Gastrocnemius medialis (tissue), 4 donors: ENCODE measurements around the gene SPON1. TPM values are rescaled to one million over a fixed set of nuclear protein-coding genes. Genes with fewer than 3 reads are reported as not detected.

Experiments
- ATAC-seq, 2 donors: fragments of 150-250 bp; one replicate each; pipeline ENCODE4 v1.9.1; 2016
- DNase-seq, 2 donors: peaks; one replicate each; pipeline ENCODE4 v3.0.0-alpha.2; 2019
- H3K27ac ChIP-seq, 4 donors: fragments of 200-600 bp; sonication (generic); 1 replicate in 1 of 4; 2 replicates in 3 of 4; pipeline ENCODE4 v1.5.1; 2016 to 2018; ENCODE audit warnings: mild to moderate bottlenecking in 2 of 4, moderate library complexity in 1 of 4
- H3K27me3 ChIP-seq, 3 donors: fragments of 200-600 bp; sonication (generic) in 2 of 3; 1 replicate in 1 of 3; 2 replicates in 2 of 3; pipeline versions ENCODE4 v1.5.1 to v1.6.0; 2016 to 2019; ENCODE audit warnings: mild to moderate bottlenecking in 1 of 3, moderate library complexity in 1 of 3
- H3K36me3 ChIP-seq, 2 donors: fragments of 200-600 bp; sonication (generic) in 1 of 2; one replicate each; pipeline ENCODE4 v1.5.1; 2017 to 2018
- H3K4me1 ChIP-seq, 2 donors: fragments of 200-600 bp; sonication (generic) in 1 of 2; one replicate each; pipeline ENCODE4 v1.5.1; 2016 to 2017; ENCODE audit warnings: mild to moderate bottlenecking in 2 of 2
- H3K4me3 ChIP-seq, 4 donors: fragments of 200-600 bp; sonication (generic) in 3 of 4; 1 replicate in 1 of 4; 2 replicates in 3 of 4; pipeline ENCODE4 v1.5.1; 2016 to 2019; ENCODE audit warnings: mild to moderate bottlenecking in 2 of 4
- H3K9me3 ChIP-seq, 3 donors: fragments of 200-600 bp; sonication (generic) in 2 of 3; 1 replicate in 1 of 3; 2 replicates in 2 of 3; pipeline ENCODE4 v1.5.1; 2016 to 2019
- POLR2A ChIP-seq, 2 donors: fragments of 450-650 bp; IDR thresholded peaks; one replicate each; pipeline ENCODE4 v1.6.1; 2017; ENCODE audit warnings: antibody characterized with exemption in 2 of 2, mild to moderate bottlenecking in 2 of 2, moderate library complexity in 2 of 2
- in situ Hi-C, 4 donors: fragments of 200-750 bp; cut with MboI; loops; one replicate each; pipeline versions ENCODE4 v1.15.0 to v1.8.0; 2017; ENCODE audit warnings: low sequenced_read_pairs in 4 of 4
- intact Hi-C: fragments of 100-400 bp; cut with DNase I; formaldehyde crosslinking; loops from one replicate; pipeline ENCODE4 v1.15.1; 2023; ENCODE audit warnings: low total_unique reads
- total RNA-seq, 4 donors: library from RNA; depleted of rRNA; stranded (reverse); fragments of >200 nt; gene quantifications; one replicate each; pipeline versions ENCODE4 v1.1.0 to v1.2.3, GENCODE V29; 2016
- TF ChIP-seq, protein P1 (sequence below), 5 experiments: fragments of 450-650 bp in 3 of 5; fragments of 200-600 bp in 2 of 5; sonication (generic) in 2 of 5; IDR thresholded peaks in 4 of 5; conservative IDR thresholded peaks in 1 of 5; 1 replicate in 4 of 5; 2 replicates in 1 of 5; pipeline ENCODE4 v1.5.1; 2016 to 2019; ENCODE audit warnings: antibody characterized with exemption in 5 of 5, mild to moderate bottlenecking in 3 of 5, moderate library complexity in 3 of 5

The SPON1 gene
- total RNA-seq, 4 donors from 2014 or later: 0.10 to 1.6 (median 0.36) TPM

DNA sequence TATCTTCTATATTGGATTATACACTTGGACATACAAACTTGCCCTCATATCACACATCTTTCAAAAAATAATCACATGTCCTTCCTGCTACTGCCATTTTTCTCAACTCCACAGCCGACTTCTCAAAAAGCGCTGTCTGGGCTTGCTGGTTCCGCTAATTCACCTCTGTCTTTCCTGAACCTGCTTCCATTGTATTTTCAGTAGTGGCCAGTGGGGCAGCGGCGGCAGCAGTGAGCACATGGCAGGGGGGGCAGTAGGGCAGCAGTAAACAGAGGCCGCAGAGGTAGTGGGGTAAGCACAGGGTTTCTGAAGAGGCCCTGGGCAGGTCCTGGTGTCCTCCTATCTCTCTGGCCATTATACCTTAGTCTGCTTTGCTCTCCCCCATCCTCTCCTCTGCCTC is 270.1 kb downstream of the SPON1 start:
- intact Hi-C loops (no loop called here), in situ Hi-C loops (loop anchor here in 2 of 4 donors (25.0 kb wide), 2 partner anchors 270 to 470 kb away; partner anchors contain the start of gene SPON1 (in 1 of the 2))
- no peak overlapping the region for H3K27ac ChIP-seq
- no peak for TF ChIP-seq POLR2A (IDR thresholded peaks at IDR 0.05)
- TF ChIP-seq, protein P1, sequence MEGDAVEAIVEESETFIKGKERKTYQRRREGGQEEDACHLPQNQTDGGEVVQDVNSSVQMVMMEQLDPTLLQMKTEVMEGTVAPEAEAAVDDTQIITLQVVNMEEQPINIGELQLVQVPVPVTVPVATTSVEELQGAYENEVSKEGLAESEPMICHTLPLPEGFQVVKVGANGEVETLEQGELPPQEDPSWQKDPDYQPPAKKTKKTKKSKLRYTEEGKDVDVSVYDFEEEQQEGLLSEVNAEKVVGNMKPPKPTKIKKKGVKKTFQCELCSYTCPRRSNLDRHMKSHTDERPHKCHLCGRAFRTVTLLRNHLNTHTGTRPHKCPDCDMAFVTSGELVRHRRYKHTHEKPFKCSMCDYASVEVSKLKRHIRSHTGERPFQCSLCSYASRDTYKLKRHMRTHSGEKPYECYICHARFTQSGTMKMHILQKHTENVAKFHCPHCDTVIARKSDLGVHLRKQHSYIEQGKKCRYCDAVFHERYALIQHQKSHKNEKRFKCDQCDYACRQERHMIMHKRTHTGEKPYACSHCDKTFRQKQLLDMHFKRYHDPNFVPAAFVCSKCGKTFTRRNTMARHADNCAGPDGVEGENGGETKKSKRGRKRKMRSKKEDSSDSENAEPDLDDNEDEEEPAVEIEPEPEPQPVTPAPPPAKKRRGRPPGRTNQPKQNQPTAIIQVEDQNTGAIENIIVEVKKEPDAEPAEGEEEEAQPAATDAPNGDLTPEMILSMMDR (IDR thresholded peaks at IDR 0.05 in 4 of 5, conservative IDR thresholded peaks at IDR 0.05 in 1 of 5): no peak
- no peaks in the 10 kb centered on the region for H3K36me3 ChIP-seq
- DNase-seq: no peak
- no peaks in the 10 kb centered on the region for H3K4me1 ChIP-seq
- peaks cover 0 to 3% (median 0%) of the 10 kb centered on the region in 3 donors for H3K27me3 ChIP-seq
- H3K4me3 ChIP-seq: no peak overlapping the region
- no peak for ATAC-seq
- H3K9me3 ChIP-seq: no peaks in the 10 kb centered on the region

DNA sequence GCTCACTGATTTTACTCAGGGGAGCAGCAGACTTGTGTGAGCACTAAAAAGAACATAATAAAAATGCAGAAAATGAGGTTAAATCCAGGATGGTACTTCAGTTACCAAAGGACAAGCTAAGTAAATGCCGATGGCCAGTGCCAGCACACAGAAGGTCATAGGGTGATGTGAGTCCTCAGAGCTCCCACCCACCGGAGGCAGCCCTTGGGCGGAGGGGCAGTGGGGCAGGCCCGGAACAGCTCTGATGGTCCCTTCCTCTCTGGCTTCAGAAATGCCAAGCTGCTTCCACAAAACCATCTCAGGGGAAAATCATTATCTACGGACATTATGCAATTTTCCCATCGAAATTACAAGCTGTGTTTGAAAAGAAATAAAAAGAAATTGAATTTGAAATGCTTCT is 271.9 kb downstream of the SPON1 start:
- ATAC-seq (no peak), DNase-seq (no peak)
- intact Hi-C loops (no loop called here), in situ Hi-C loops (loop anchor here in 2 of 4 donors (25.0 kb wide), 2 partner anchors 272 to 472 kb away; partner anchors contain the start of gene SPON1 (in 1 of the 2))
- Histone ChIP-seq H3K9me3 (no peaks in the 10 kb centered on the region), H3K27me3 (peaks cover 0 to 3% (median 0%) of the 10 kb centered on the region in 3 donors), H3K4me3 (no peak overlapping the region), H3K36me3 (no peaks in the 10 kb centered on the region), H3K27ac (no peak overlapping the region), H3K4me1 (no peaks in the 10 kb centered on the region)
- TF ChIP-seq POLR2A (IDR thresholded peaks at IDR 0.05): no peak
- TF ChIP-seq, protein P1 (IDR thresholded peaks at IDR 0.05 in 4 of 5, conservative IDR thresholded peaks at IDR 0.05 in 1 of 5): no peak

DNA sequence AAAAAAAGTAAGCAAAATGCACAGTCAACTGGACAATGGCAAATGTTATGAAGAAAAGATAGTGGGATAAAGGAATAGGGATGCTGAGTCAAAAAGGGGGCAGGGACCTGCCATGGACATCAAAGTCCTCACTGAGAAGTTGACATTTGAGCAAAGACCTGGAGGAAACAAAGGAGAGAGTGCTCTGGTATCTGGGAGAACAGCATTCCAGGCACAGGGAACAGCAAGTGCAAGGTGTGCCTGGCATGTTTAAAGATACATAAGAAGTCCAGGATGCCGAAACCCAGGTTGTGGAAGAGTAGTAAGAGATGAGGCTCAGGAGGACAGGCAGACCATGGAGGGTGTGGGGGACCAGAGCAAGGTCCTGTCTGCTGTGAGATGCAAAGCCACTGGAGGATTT is 273.2 kb downstream of the SPON1 start:
- DNase-seq: no peak
- no peak for ATAC-seq
- no peak overlapping the region for H3K4me3 ChIP-seq
- no peaks in the 10 kb centered on the region for H3K4me1 ChIP-seq
- intact Hi-C loops: no loop called here
- H3K27me3 ChIP-seq: peaks cover 0 to 3% (median 0%) of the 10 kb centered on the region in 3 donors
- TF ChIP-seq, protein P1 (IDR thresholded peaks at IDR 0.05 in 4 of 5, conservative IDR thresholded peaks at IDR 0.05 in 1 of 5): no peak
- no peak for TF ChIP-seq POLR2A (IDR thresholded peaks at IDR 0.05)
- H3K9me3 ChIP-seq: no peaks in the 10 kb centered on the region
- no peak overlapping the region for H3K27ac ChIP-seq
- in situ Hi-C loops: loop anchor here in 2 of 4 donors (25.0 kb wide), 2 partner anchors 273 to 473 kb away; partner anchors contain the start of gene SPON1 (in 1 of the 2)
- no peaks in the 10 kb centered on the region for H3K36me3 ChIP-seq

DNA sequence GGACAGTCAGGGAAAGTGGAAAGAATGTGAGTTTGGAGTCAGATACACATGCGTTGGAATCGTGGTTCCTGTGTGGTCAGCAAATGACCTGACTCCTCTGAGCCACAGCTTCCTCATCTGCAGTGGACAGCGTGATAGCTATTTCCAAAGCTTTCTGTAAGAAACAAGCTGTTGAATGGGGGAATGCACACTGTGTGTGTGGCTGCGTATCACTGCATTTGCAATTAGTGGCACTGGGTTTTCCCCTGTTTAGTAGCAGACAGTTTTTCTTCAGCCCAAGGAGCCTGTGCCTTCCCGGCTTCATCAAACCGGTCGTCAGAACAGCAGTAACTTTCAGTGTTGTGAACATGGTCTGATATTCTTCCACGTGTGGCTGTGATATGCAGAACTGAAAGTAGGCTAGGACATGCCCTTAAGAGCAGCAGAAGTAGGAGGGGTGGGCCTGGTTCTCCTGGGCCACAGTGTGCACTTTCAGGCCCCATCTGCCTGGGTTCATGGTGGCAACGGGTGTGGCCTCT is 275.0 kb downstream of the SPON1 start:
- Histone ChIP-seq H3K36me3 (no peaks in the 10 kb centered on the region), H3K27me3 (no peaks in the 10 kb centered on the region), H3K27ac (no peak overlapping the region), H3K4me3 (no peak overlapping the region), H3K9me3 (no peaks in the 10 kb centered on the region), H3K4me1 (no peaks in the 10 kb centered on the region)
- in situ Hi-C loops: loop anchor here in 2 of 4 donors (25.0 kb wide), 2 partner anchors 275 to 475 kb away; partner anchors contain the start of gene SPON1 (in 1 of the 2)
- DNase-seq (no peak), ATAC-seq (no peak)
- intact Hi-C loops: no loop called here
- TF ChIP-seq, protein P1 (IDR thresholded peaks at IDR 0.05 in 4 of 5, conservative IDR thresholded peaks at IDR 0.05 in 1 of 5): no peak
- TF ChIP-seq POLR2A (IDR thresholded peaks at IDR 0.05): no peak
